ENCODE results near the gene PCOLCE2. TPM values are rescaled to one million over a fixed set of nuclear protein-coding genes. Genes with fewer than 3 reads are reported as not detected.

PCOLCE2 gene
- total RNA-seq, 1 experiment from 2014 or later = 1.5 TPM

DNA sequence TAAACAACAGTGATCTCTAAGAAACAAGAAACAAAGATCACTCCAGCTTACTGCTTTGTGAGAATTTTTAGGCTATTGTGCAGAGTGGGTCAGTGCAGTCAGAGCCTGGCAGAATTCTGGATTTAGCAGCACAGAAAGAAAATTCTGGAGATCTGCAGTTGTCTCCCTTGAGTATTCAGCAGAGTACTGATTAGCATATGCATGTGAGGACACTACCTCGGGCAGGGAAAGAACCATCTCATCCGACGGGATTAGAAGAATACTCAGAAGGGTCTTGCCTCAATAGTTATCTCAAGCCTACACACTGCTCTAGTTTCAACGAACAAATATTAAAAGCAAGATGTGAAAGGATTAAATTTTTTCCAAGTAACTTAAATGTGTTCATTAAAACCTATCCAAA, 94.4 kb downstream of the PCOLCE2 start:
- ChIA-PET CTCF (no interaction called here), POLR2A (ENCODE audit: unreplicated experiment) (no interaction called here)
- no peaks in the 10 kb centered on the region for H3F3A ChIP-seq (ENCODE audit: insufficient read depth, low read depth)
- H3K4me3 ChIP-seq = no peak overlapping the region
- no peak overlapping the region for H2AFZ ChIP-seq
- H4K20me1 ChIP-seq (ENCODE audit: insufficient read depth) = no peaks in the 10 kb centered on the region
- no peaks in the 10 kb centered on the region for H3K27me3 ChIP-seq (ENCODE audit: insufficient read depth, low read depth)
- no peak for TF ChIP-seq CTCF (conservative IDR thresholded peaks at IDR 0.05)
- TF ChIP-seq EZH2 (IDR thresholded peaks at IDR 0.05; ENCODE audit: low read depth) = no peak
- no TSS peak for BruUV-seq (replicated peaks)
- no peak overlapping the region for H3K27ac ChIP-seq
- no peaks in the 10 kb centered on the region for H3K36me3 ChIP-seq (ENCODE audit: low read depth)
- no peaks in the 10 kb centered on the region for H3K9me3 ChIP-seq (ENCODE audit: insufficient read depth, low read depth)
- intact Hi-C loops (cut with micrococcal nuclease; ENCODE audit: unreplicated experiment) = no loop called here
- no peak overlapping the region for H3K4me2 ChIP-seq
- H3K9me2 ChIP-seq (ENCODE audit: insufficient read depth) = no peaks in the 10 kb centered on the region
- no peaks in the 10 kb centered on the region for H3K79me2 ChIP-seq (ENCODE audit: low read depth)
- no peaks in the 10 kb centered on the region for H3K4me1 ChIP-seq (replicated peaks; ENCODE audit: insufficient read depth)
- no peak for DNase-seq

DNA sequence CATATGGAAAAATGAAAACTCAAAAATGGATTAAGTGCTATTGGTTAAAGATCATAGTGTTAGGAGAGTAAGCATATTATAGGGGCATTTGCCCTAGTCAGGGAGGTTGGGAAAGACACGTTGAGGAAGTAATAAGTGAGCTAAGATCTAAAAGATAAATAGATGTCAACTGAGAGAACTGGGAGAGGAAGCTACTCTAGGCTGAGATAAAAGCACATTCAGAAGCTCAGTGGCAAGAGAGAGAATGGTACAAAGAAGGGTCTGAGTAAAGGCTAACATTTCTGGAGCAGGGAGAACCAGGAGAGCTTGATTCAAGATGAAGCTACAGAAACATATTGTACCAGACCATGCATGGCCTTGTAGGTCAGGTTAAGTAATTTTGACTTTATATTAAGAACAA, 101.2 kb downstream of the PCOLCE2 start:
- no peak overlapping the region for H3K4me3 ChIP-seq
- no peak for DNase-seq
- no TSS peak for BruUV-seq (replicated peaks)
- no peaks in the 10 kb centered on the region for H3K27me3 ChIP-seq (ENCODE audit: insufficient read depth, low read depth)
- H4K20me1 ChIP-seq (ENCODE audit: insufficient read depth) = no peaks in the 10 kb centered on the region
- no peak overlapping the region for H3K4me2 ChIP-seq
- intact Hi-C loops (cut with micrococcal nuclease; ENCODE audit: unreplicated experiment) = no loop called here
- H3K4me1 ChIP-seq (replicated peaks; ENCODE audit: insufficient read depth) = no peaks in the 10 kb centered on the region
- no peaks in the 10 kb centered on the region for H3F3A ChIP-seq (ENCODE audit: insufficient read depth, low read depth)
- no peak overlapping the region for H2AFZ ChIP-seq
- H3K36me3 ChIP-seq (ENCODE audit: low read depth) = no peaks in the 10 kb centered on the region
- H3K27ac ChIP-seq = no peak overlapping the region
- no peaks in the 10 kb centered on the region for H3K9me2 ChIP-seq (ENCODE audit: insufficient read depth)
- ChIA-PET CTCF (no interaction called here), POLR2A (ENCODE audit: unreplicated experiment) (interaction anchor here (0.6 kb wide), 1 partner anchor 21 kb away, joined by 10 read pairs; no protein-coding TSS in a partner anchor)
- H3K9me3 ChIP-seq (ENCODE audit: insufficient read depth, low read depth) = no peaks in the 10 kb centered on the region
- TF ChIP-seq CTCF (conservative IDR thresholded peaks at IDR 0.05) (no peak), EZH2 (IDR thresholded peaks at IDR 0.05; ENCODE audit: low read depth) (no peak)
- no peaks in the 10 kb centered on the region for H3K79me2 ChIP-seq (ENCODE audit: low read depth)

GRCh38 chr3:142785996-142786395, 102.9 kb downstream of the PCOLCE2 start:
- Histone ChIP-seq H3K4me1 (replicated peaks; ENCODE audit: insufficient read depth) (no peaks in the 10 kb centered on the region), H3K27ac (no peak overlapping the region), H4K20me1 (ENCODE audit: insufficient read depth) (no peaks in the 10 kb centered on the region), H3K9me3 (ENCODE audit: insufficient read depth, low read depth) (no peaks in the 10 kb centered on the region), H3K27me3 (ENCODE audit: insufficient read depth, low read depth) (no peaks in the 10 kb centered on the region), H3K4me3 (no peak overlapping the region), H2AFZ (no peak overlapping the region), H3K36me3 (ENCODE audit: low read depth) (no peaks in the 10 kb centered on the region), H3K4me2 (no peak overlapping the region), H3K9me2 (ENCODE audit: insufficient read depth) (no peaks in the 10 kb centered on the region), H3K79me2 (ENCODE audit: low read depth) (no peaks in the 10 kb centered on the region), H3F3A (ENCODE audit: insufficient read depth, low read depth) (no peaks in the 10 kb centered on the region)
- intact Hi-C loops (cut with micrococcal nuclease; ENCODE audit: unreplicated experiment) = no loop called here
- BruUV-seq (replicated peaks) = no TSS peak
- CTCF ChIA-PET = no interaction called here
- no peak for TF ChIP-seq CTCF (conservative IDR thresholded peaks at IDR 0.05)
- no peak for TF ChIP-seq EZH2 (IDR thresholded peaks at IDR 0.05; ENCODE audit: low read depth)
- POLR2A ChIA-PET (ENCODE audit: unreplicated experiment) = no interaction called here
- no peak for DNase-seq

Measured in PC-9 (cell line).